Ishikawa (cell line): ENCODE results near the gene CCDC107.

Source experiments
- CEBPB ChIP-seq: IDR thresholded peaks from 2 replicates; pipeline ENCODE4 v1.6.1; 2012
- CREB1 ChIP-seq: IDR thresholded peaks from 2 replicates; pipeline ENCODE4 v1.6.1; 2012; ENCODE audit warnings: low read depth
- EP300 ChIP-seq: IDR thresholded peaks from 2 replicates; pipeline ENCODE4 v1.6.1; 2012; ENCODE audit warnings: borderline replicate concordance
- FOXM1 ChIP-seq: IDR thresholded peaks from 2 replicates; pipeline ENCODE4 v1.6.1; 2012; ENCODE audit warnings: low read depth, borderline replicate concordance
- NFIC ChIP-seq: IDR thresholded peaks from 2 replicates; pipeline ENCODE4 v1.6.1; 2012
- RAD21 ChIP-seq: IDR thresholded peaks from 2 replicates; pipeline ENCODE4 v1.6.1; 2012; ENCODE audit warnings: low read depth
- TAF1 ChIP-seq: IDR thresholded peaks from 2 replicates; pipeline ENCODE4 v1.6.1; 2012; ENCODE audit warnings: low read depth, mild to moderate bottlenecking
- TCF12 ChIP-seq: IDR thresholded peaks from 2 replicates; pipeline ENCODE4 v1.6.1; 2012; ENCODE audit warnings: low read depth
- TEAD4 ChIP-seq: IDR thresholded peaks from 2 replicates; pipeline ENCODE4 v1.6.1; 2012
- YY1 ChIP-seq: IDR thresholded peaks from 2 replicates; pipeline ENCODE4 v1.6.1; 2012; ENCODE audit warnings: low read depth
- ZBTB7A ChIP-seq: IDR thresholded peaks from 2 replicates; pipeline ENCODE4 v1.6.1; 2012; ENCODE audit warnings: low read depth
- TF ChIP-seq, protein P1 (sequence below): IDR thresholded peaks from 2 replicates; pipeline ENCODE4 v1.6.1; 2012; ENCODE audit warnings: low read depth, mild to moderate bottlenecking
- TF ChIP-seq, protein P2 (sequence below): IDR thresholded peaks from 2 replicates; pipeline ENCODE4 v1.6.1; 2012

DNA sequence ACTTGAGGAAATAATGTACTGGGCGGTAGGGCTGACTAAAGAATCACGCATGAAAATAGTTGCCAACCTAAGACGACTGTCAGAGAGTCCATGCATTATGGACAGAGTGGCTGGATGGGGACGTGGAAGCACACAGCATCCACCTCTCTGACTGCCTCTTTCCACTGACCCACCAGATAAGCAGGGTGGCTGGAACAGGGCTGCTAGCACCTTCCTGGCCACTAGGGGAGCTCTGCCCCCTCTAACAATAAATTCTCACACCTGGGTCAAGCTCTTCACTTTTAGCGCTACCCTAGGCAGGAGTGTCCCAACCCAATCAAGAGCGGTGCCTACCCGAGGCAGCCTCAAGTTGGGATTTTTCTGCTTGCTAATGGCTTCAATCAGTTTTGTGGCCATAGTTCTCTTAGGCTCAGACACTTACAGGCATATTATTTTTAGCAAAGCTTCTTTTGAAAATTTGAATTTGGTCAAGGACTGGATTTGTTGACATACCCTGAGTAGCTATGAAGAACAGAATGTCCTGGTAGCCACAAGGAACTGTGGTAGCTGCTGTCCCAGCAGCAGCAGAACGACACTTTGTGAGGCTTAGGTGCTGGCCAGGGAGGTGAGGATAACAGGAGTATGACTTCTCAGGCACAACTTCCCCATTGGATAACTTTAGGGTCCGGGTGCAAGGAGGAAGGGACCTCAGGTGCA lies 38.6 kb downstream of the CCDC107 start:
- TF ChIP-seq RAD21 (peak; percentile 63), NFIC (no peak), TCF12 (no peak), YY1 (no peak), FOXM1 (no peak), TEAD4 (no peak), CREB1 (no peak), EP300 (no peak), CEBPB (no peak), TAF1 (no peak), ZBTB7A (no peak)
- TF ChIP-seq, protein P1, sequence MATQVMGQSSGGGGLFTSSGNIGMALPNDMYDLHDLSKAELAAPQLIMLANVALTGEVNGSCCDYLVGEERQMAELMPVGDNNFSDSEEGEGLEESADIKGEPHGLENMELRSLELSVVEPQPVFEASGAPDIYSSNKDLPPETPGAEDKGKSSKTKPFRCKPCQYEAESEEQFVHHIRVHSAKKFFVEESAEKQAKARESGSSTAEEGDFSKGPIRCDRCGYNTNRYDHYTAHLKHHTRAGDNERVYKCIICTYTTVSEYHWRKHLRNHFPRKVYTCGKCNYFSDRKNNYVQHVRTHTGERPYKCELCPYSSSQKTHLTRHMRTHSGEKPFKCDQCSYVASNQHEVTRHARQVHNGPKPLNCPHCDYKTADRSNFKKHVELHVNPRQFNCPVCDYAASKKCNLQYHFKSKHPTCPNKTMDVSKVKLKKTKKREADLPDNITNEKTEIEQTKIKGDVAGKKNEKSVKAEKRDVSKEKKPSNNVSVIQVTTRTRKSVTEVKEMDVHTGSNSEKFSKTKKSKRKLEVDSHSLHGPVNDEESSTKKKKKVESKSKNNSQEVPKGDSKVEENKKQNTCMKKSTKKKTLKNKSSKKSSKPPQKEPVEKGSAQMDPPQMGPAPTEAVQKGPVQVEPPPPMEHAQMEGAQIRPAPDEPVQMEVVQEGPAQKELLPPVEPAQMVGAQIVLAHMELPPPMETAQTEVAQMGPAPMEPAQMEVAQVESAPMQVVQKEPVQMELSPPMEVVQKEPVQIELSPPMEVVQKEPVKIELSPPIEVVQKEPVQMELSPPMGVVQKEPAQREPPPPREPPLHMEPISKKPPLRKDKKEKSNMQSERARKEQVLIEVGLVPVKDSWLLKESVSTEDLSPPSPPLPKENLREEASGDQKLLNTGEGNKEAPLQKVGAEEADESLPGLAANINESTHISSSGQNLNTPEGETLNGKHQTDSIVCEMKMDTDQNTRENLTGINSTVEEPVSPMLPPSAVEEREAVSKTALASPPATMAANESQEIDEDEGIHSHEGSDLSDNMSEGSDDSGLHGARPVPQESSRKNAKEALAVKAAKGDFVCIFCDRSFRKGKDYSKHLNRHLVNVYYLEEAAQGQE, result no peak
- TF ChIP-seq, protein P2, sequence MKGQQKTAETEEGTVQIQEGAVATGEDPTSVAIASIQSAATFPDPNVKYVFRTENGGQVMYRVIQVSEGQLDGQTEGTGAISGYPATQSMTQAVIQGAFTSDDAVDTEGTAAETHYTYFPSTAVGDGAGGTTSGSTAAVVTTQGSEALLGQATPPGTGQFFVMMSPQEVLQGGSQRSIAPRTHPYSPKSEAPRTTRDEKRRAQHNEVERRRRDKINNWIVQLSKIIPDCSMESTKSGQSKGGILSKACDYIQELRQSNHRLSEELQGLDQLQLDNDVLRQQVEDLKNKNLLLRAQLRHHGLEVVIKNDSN, result no peak
